Stimulated activated CD4-positive, alpha-beta T cell treated with anti-CD3 and anti-CD28 coated beads, Interleukin-4, amount 100 ng/mL, for 1 hour (primary cell): Measurements from ENCODE around the gene G6PC1.
"Not testable (repeated sequence)": the region's sequence is repeated elsewhere in the genome, so short reads cannot be mapped to it uniquely, and the experiment has no call there.

Experiments used
- DNase-seq: peaks from one replicate; pipeline ENCODE4 v3.0.0-alpha.2; 2020

Gene G6PC1

DNA sequence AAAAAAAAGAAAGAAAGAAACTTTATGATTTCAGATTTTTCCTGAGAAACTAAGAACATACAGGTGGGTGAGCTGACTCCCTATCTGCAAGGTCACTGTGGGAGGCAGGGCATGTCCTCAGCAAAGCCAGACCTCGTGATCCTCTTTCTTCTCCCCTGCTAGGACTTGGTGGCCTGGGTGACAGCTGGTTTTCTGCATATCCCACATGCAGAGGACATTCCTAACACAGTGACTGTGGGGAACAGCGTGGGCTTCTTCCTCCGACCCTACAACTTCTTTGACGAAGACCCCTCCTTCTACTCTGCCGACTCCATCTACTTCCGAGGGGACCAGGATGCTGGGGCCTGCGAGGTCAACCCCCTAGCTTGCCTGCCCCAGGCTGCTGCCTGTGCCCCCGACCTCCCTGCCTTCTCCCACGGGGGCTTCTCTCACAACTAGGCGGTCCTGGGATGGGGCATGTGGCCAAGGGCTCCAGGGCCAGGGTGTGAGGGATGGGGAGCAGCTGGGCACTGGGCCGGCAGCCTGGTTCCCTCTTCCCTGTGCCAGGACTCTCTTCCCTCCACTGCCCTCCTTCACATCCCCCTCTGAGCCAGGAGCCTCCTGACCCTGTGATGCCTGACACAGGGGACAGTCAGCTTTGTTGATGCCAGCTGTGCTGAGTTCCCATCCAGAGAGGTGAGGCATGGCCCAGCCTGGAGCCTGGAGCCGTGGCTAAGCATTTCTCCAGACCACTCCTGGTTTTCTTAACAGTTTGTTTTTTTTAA, 26.5 kb upstream of the G6PC1 start:
- DNase-seq, result not testable (repeated sequence)

DNA sequence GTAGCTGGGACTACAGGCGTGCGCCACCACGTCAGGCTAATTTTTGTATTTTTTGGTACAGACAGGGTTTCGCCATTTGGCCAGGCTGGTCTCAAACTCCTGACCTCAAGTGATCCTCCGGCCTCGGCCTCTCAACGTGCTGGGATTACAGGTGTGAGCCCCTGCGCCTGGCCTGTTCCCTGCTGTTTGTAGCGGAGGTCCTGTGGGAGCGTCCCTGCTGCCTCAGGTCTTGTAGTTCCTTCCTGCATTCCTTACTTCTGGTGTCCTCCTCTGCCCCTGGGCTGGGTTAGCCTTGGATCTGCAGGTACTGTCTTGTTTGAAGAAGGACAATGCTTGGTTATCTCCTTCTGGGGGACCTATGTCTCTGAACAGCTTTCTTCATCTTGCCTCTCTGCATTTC, 23.6 kb upstream of the G6PC1 start:
- no peak for DNase-seq

DNA sequence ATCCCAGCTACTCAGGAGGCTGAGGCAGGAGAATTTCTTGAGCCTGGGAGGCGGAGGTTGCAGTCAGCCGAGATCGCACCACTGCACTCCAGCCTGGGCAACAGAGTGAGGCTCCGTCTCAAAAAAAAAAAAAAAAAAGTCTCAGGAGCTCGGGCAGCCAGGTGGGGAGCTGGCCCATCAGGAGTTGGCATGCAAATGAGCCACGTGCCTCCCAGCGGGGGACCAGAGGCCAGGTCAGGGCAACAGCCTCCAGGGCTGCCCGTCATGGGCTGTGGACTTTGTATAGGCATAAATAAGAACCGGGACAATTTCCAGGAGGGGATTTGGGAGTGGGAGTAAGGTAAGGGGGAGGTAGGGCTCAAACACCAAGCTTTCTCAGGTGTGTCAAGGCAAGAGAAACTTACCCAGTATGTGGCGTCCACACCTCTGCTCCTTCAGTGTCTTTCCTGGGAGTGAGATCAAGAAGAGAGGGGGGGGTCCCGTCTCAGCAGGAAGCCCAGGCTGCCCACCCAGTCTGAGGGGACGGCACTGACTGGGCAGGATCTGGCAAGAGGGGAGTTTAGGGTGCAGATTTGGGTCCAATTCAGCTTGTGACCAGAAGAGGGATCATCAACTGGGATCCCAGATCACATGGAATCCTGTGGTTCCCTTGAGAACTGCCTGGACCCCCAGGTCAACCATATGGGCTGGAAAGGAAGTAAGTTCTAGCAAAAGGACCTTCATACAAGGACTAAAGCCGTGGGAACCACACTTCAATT, 22.3 kb upstream of the G6PC1 start:
- DNase-seq, result no peak

DNA sequence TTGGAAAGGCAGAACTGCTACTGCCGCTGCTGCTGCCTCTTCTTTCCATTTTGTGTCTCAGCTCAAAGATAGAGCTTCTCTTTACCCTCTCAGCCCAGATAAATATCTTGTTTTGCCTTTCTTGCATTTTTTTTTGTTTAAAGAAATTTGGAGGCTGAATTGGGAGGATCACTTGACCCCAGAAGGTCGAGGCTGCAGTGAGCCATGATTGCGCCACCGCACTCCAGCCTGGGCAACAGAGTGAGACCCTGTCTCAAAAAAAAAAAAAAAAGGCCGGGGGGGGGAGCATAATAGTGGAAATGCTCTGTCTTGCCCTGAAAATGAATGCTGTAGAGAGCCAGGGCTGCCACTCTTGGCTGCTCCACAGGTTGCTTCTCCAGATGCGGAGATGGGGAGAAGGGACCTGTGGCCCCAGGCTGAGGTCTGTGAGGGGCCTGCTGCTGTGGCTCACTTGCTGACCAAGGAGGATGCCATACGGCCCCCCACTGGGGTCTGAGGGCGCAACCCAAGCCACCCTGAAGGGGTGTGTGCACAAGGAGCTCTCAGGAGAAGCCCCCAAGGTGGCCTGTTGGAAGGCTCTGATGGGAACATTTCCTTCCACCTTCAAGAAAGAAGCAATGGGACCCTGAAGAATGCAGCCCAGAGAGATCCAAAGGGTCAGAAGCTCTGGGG, 21.5 kb upstream of the G6PC1 start:
- no peak for DNase-seq

- DNase-seq, result no peak
These were observed 21.0 kb upstream of the G6PC1 start for GRCh38 chr17:42879596-42879985.

DNA sequence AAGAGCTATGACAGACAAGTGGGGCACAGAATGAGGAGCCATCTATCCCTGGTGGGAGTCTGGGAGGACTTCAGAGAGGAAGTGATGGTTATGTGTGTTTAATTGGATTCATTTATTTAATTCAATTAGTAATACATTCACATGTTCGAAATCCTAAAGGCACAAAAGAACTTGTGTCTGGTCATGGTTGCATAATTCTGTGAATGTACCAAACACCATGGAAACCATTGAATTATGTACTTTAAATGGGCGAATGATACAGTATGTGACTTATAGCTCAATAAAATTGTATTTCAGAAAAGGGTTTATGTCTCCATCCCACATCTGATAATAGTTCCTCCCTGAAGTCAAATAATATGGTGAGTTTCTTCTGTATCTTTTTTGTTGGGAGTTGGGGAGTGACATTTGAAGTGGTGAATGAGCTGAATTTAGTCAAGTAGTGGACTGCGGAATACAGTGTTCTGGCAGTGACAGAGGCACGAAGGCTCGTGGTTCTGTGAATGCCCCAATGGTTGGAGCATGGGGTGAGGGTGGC, 19.8 kb upstream of the G6PC1 start:
- no peak for DNase-seq

DNA sequence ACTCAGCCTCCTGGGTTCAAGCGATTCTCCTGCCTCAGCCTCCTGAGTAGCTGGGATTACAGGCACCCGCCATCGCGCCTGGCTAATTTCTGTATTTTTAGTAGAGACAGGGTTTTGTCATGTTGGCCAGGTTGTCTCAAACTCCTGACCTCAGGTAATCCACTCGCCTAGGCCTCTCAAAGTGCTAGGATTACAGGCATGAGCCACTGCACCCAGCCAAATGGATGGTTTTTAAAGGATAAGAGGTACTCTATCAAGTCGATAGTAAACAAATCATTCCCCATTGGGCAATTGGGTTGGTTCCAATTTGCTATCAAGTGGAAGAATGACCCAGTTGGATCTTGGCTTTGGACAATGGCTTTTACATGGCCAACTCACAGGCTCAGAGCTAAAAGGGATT, 18.9 kb upstream of the G6PC1 start:
- not testable (repeated sequence) for DNase-seq

DNA sequence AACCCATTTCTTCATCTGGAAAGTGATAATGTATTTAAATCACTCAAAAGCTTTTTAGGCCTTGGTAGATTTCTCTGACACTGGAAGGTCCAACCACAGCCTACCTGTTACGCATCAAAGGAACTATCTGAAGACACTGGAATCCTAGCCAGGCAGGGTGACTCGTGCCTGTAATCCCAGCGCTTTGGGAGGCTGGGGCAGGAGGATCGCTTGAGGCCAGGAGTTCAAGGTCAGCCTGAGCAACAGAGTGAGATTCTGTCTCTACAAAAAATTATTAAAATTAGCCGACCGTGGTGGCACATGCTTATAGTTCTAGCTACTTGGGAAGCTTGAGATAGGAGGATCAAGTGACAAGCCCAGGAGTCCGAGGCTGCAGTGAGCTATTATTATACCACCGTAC, 18.4 kb upstream of the G6PC1 start:
- DNase-seq, result no peak

DNA sequence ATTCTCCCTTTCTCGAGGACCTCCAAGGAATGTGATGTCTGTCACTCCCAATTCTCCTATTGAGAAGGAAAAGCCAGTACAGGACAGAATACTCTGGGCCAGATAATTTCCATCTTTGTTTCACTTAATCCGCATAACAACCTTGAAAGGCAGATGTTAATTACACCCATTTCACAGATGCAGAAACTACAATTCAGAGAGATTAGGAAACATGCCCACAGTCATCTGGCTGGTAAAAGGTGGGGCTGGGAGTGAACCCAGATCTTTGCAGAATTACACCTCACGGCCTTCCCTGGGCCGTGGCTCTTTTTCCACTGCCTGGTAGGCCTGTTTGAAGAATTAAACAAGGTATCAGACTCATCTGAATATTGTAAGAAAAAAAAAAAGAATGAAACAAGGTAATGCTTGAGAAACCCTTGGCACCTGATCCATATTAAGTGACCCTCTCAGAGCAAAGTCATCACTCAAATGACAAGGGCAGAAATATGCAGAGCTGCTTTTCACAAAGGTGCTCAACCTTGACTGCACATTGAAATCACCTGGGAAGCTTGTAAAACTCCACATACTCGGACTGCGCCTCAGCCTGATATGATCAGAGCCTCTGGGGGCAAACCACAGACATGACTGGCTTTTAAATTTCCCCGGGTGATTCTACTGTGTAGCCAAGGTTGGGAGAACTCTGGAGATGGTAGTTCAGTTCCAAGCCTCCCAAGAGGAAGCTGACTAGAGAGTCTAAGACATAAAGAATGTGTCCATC, 16.6 kb upstream of the G6PC1 start:
- DNase-seq, result no peak

GRCh38 chr17:42885806-42886205, 14.8 kb upstream of the G6PC1 start:
- not testable (repeated sequence) for DNase-seq

GRCh38 chr17:42886283-42887176, 14.1 kb upstream of the G6PC1 start:
- no peak for DNase-seq

DNA sequence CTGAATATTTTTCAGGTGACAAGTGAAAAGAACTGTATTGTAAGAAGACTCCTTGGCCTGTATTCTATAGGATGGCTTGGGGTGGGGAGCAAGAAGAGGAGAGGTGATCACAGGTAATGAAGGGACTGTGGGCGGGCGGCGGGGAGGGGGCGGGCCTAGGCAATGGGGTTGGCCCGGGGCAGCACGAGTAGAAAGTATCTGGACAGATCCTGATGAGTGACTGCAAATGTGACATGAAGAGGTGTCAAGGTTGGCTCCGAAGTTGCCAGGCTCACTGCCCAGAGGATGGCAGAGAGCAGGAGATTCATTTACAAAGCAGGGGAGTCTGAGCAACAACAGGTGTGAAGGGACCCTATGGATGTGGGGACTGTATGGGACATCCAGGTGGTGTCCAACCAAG, 10.8 kb upstream of the G6PC1 start:
- no peak for DNase-seq

- DNase-seq, result no peak
These were observed 9.0 kb upstream of the G6PC1 start for GRCh38 chr17:42891539-42892152.

DNA sequence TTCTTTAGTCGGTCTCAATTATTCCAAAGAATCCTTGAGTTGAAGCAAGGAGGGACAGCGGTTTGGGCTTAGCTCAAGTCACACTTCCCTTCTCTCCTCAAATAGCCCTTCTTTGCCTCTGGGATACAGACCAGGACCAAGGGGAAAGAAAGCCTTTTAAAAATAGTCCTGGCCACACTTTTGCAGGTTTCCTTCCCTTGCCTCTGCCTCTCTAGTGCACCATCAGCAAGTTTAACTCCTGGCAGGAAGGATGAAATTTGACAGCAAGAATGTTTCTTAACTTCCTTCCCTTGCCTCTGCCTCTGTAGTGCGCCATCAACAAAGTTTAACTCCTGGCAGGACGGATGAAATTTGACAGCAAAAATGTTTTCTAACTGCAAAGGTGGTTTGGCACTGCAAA, 7.2 kb upstream of the G6PC1 start:
- no peak for DNase-seq

- DNase-seq, result no peak
These were observed 6.1 kb upstream of the G6PC1 start for GRCh38 chr17:42894283-42895184.

- DNase-seq, result no peak
These were observed 5.4 kb upstream of the G6PC1 start for GRCh38 chr17:42895185-42895555.

DNA sequence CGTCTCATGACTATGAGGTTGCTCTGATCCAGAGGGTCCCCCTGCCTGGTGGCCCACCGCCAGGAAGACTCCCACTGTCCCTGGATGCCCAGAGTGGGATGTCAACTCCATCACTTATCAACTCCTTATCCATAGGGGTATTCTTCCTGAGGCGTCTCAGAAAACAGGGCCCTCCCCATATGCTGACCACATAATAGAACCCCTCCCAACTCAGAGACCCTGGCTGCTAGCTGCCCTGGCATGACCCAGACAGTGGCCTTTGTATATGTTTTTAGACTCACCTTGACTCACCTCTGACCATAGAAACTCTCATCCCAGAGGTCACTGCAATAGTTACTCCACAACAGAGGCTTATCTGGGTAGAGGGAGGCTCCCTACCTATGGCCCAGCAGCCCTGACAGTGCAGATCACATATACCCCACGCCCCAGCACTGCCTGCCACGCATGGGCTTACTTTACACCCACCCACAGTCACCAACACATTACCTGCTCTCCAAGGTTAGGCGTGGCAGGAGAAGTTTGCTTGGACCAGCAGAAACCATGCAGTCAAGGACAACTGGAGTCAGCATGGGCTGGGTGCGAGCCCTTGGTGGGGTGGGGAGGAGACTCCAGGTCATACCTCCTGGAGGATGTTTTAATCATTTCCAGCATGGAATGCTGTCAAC, 2.3 kb upstream of the G6PC1 start:
- DNase-seq, result no peak

DNA sequence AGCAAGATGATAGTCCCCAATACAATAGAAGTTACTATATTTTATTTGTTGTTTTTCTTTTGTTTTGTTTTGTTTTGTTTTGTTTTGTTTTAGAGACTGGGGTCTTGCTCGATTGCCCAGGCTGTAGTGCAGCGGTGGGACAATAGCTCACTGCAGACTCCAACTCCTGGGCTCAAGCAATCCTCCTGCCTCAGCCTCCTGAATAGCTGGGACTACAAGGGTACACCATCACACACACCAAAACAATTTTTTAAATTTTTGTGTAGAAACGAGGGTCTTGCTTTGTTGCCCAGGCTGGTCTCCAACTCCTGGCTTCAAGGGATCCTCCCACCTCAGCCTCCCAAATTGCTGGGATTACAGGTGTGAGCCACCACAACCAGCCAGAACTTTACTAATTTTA, 618 bp upstream of the G6PC1 start:
- DNase-seq, result not testable (repeated sequence)

GRCh38 chr17:42901535-42902229, 1.1 kb downstream of the G6PC1 start:
- DNase-seq, result no peak
